Activated CD4-positive, alpha-beta T cell treated with anti-CD3 and anti-CD28 coated beads, Interleukin-2, amount 50 U/mL, for 24 hours (primary cell): ENCODE results near the gene SKP1.
A peak's percentile ranks its signal among the peaks of the same experiment; 100 is the strongest.

Source experiments
- DNase-seq, 2 donors: peaks; one replicate each; pipeline ENCODE4 v3.0.0-alpha.2; 2020; ENCODE audit warnings: low read depth in 1 of 2, low spot score in 1 of 2

SKP1 gene

DNA sequence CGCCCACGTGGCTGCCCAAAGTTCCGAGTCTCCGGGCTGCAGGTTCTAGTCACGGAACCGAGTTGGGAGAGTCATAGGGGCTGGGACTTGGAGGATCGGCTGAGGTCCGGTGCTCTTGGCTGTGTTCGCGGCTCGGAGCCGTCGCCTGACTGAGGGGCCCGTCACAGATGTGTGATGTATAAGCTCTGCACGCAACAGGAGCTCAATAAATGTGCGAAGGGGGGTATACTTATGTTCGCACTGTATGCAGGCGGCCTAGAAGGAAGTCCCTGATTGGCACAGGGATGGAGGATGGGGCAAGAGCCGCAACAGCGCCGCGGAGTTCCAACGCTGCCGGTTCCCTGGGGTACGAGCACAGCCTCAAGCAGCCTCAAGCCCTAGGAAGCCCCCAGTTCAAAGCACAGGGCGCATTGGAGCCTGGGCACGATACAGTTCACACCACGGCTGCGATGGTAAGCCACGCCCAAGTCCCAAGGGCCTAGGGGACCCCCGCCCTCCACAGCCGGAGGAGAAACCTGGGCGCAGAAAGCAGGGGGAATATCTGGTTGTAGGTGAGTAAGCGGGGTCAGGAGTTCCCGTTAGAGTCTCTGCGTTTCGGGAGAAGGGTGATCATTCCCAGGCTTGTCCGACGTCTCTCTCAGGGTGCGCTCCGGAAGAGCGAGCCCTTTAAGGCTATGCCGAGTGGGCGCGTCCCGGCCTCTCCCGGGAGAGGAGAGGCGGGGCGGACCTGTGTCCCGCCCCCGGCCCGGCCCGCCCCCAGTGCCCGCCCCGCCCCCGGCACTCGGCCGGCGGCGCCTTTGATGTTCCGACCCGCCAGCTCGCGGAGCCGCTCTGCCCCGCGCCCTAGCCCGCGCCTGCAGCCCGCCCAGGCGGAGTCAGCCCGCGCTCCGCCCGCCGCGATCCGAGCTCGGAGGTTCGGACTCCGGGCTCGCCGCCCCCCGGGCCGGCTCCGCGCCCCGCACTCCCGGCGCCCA is 62.6 kb downstream of the SKP1 start, which contains the start of gene TCF7:
Gene TCF7 (plus strand): TSS at position 780 of the 974 bp plus-strand sequence. CDS start 226 bp downstream, outside the sequence.
- DNase-seq: no peak

DNA sequence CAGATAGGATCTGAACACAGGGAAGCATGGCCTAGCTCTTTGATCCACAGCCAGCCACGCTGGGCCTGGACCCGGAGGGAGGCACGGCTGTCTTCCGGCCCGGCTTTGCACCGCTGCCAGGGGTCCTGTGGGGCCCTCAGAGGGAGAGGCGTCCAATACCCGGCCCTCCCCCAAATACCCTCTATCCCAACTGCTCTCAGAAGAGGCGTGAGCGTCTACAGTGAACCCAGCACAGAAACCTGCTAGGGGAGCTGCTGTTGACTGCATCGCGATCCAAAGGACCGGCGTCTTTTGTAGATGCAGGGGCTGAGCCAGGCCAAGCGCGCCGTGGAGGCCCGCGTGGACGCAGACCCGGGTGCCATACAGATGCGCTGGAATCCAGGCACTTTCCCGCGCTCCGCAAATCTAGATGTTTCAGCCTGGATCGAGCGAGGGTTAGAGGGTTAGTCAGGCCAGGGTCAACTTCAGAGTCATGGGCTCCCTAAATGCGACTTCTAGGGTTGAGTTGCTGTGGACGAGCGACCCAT is 63.3 kb downstream of the SKP1 start:
- no peak for DNase-seq

GRCh38 chr5:134112726-134113362 is 63.9 kb downstream of the SKP1 start:
- DNase-seq: no peak

GRCh38 chr5:134111741-134112647 is 64.8 kb downstream of the SKP1 start:
- no peak for DNase-seq

- DNase-seq: no peak
These were observed 66.4 kb downstream of the SKP1 start for GRCh38 chr5:134110382-134110781.

DNA sequence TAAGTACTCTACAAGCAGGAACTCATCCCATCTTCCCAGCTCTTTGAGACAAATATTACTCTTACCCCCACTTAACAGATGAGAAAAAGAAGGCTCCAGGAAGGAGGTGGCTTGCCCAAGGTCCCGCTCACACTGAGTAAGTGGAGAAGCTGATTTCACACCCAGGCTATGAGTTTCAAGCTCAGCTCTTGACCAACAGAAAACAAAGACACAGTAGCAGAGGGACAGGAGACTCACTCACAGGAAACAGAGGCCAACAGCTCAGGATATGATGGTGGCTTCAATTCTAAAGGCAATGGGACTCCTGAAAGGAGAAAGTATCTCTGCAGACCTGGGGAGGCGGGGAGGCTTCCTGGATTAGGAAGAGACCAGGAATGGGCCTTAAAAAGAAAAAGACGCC is 69.0 kb downstream of the SKP1 start:
- no peak for DNase-seq

DNA sequence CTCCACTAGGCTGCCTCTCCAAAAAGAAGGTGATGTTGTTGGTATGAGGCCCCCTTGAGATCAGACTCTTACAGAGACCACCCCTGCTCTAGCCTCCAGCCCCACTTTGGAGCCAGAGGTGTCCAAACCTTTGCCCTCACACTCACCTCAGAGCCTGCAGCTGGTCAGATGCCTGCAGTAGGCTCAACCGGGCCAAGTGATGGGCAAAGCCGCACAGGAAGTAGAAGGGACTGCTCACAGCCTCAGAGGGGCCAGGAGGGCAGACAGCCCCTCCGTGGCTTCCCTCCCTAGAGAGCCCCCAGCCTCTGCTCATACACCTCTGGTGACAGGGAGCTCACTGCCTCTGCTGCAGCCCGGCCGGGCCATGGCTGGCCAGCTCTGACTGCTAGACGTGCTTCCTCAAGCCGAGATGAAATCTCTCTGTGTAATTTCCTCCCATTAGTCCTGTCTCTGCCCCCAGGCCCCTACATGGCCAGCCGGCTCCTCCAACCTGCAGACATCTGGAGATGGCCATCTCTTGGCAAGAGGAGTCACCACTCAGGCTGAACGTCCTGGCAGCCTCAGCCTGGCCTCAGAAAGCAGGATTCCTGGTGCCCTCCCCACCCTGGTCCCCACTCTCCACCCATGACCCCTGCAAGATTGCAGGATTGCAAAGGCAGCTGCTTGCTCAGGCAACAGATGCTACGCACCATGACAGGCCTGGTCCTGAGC is 69.6 kb downstream of the SKP1 start:
- no peak for DNase-seq

DNA sequence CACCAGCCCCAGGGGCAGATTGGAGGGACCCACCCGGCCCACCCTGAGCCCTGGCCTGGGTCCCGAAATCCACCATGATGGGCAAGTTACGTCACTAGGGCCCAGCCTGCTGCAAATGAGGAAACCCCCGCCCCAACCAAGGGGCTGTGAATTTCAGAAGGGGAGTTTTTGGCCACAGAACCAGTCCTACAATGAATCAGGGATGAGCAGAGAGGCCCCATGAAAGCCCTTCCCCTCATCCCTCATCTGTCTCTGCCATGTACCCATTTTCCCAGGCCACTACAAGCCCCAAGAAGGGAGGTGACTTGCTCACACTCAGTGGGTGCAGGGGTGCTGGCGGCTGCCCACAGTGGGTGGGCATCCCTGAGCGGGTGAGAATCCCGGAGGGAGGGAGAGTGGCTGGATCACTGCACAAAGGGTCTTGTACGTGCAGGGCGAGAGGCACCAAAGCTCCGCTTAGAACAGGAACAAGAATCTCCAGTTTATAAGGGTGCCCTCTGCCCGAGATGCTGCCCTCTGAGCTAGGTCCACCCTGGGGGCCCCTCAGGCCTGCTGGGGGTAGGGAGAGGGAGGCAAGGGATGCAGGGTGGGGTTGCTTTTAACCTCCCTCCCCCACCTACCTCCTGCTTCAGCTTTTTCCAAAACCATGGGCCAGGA is 72.6 kb downstream of the SKP1 start:
- DNase-seq: no peak

DNA sequence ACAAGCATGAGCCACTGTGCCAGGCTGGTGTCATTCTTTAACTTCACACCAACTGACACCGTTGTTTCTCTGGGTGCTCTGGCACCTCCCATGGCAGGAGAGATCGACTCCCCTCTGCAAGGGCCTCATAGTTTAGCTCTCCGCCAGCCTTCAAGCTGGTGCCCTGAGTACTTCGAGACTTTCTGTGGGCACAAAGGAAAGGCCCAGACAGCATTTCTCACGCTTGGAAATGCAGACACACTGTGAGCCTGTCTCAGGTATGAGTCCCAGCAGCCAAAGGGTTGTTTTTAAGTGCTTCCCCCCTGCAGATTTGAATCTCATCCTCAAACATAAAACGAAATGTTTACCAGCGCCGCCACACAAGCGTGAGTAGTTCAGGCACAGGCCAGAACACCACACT is 73.4 kb downstream of the SKP1 start:
- no peak for DNase-seq

- DNase-seq: peak in 1 of 2 donors; percentile 62
These were observed 74.9 kb downstream of the SKP1 start for GRCh38 chr5:134101686-134102439.

GRCh38 chr5:134100283-134101091 is 76.3 kb downstream of the SKP1 start:
- peak; percentile 66 to 86 for DNase-seq

GRCh38 chr5:134099939-134100282 is 76.8 kb downstream of the SKP1 start:
- no peak for DNase-seq

GRCh38 chr5:134099288-134099872 is 77.4 kb downstream of the SKP1 start:
- DNase-seq: no peak
